NCI-H526 (cell line): Measurements from ENCODE around the gene AGBL4.
"Not testable (repeated sequence)": the region's sequence is repeated elsewhere in the genome, so short reads cannot be mapped to it uniquely, and the experiment has no call there.

ENCODE experiments used
- DNase-seq, 2 experiments: peaks; one replicate each; lab custom pipeline; 2025; lab: John Stamatoyannopoulos, UW

The AGBL4 gene

GRCh38 chr1:49036700-49037099 lies 987.1 kb downstream of the AGBL4 start:
- DNase-seq = no peak

GRCh38 chr1:49028396-49028795 lies 995.4 kb downstream of the AGBL4 start:
- DNase-seq = no peak

GRCh38 chr1:49026230-49026811 lies 997.4 kb downstream of the AGBL4 start:
- DNase-seq = no peak

GRCh38 chr1:49016030-49016977 lies 1007.5 kb downstream of the AGBL4 start:
- no peak for DNase-seq

- no peak for DNase-seq
Measured at GRCh38 chr1:49013079-49013478, 1010.7 kb downstream of the AGBL4 start.

GRCh38 chr1:49002981-49003380 lies 1020.8 kb downstream of the AGBL4 start:
- DNase-seq = not testable (repeated sequence)

- DNase-seq = no peak
Measured at GRCh38 chr1:48999321-48999720, 1024.4 kb downstream of the AGBL4 start.

- DNase-seq = no peak
Measured at GRCh38 chr1:48996311-48996710, 1027.4 kb downstream of the AGBL4 start.

- no peak for DNase-seq
Measured at GRCh38 chr1:48988633-48989197, 1035.0 kb downstream of the AGBL4 start.

GRCh38 chr1:48979940-48980339 lies 1043.8 kb downstream of the AGBL4 start:
- DNase-seq = no peak

- DNase-seq = no peak
Measured at GRCh38 chr1:48978413-48978812, 1045.3 kb downstream of the AGBL4 start.

- no peak for DNase-seq
Measured at GRCh38 chr1:48977273-48977672, 1046.5 kb downstream of the AGBL4 start.

GRCh38 chr1:48969971-48970370 lies 1053.8 kb downstream of the AGBL4 start:
- DNase-seq = no peak

GRCh38 chr1:48967318-48967717 lies 1056.4 kb downstream of the AGBL4 start:
- no peak for DNase-seq

GRCh38 chr1:48966583-48966982 lies 1057.2 kb downstream of the AGBL4 start:
- DNase-seq = no peak

GRCh38 chr1:48960320-48960719 lies 1063.4 kb downstream of the AGBL4 start:
- no peak for DNase-seq

- DNase-seq = peak in 1 of 2 experiments; percentile 27
Measured at GRCh38 chr1:48955774-48956173, 1068.0 kb downstream of the AGBL4 start.

GRCh38 chr1:48953617-48954016 lies 1070.1 kb downstream of the AGBL4 start:
- DNase-seq = no peak

- no peak for DNase-seq
Measured at GRCh38 chr1:48948562-48948961, 1075.2 kb downstream of the AGBL4 start.

- no peak for DNase-seq
Measured at GRCh38 chr1:48947761-48948537, 1075.8 kb downstream of the AGBL4 start.

GRCh38 chr1:48946070-48946469 lies 1077.7 kb downstream of the AGBL4 start:
- DNase-seq = no peak

GRCh38 chr1:48944811-48945210 lies 1078.9 kb downstream of the AGBL4 start:
- no peak for DNase-seq
